GM12865 (cell line): Measurements from ENCODE around the gene PDE4C.

ENCODE experiments used
- DNase-seq: peaks from one replicate; pipeline ENCODE4 v3.0.0; 2010; ENCODE audit warnings: low read depth
- H3K4me3 ChIP-seq: 2 replicates; pipeline ENCODE4 v1.5.1; 2011; ENCODE audit warnings: mild to moderate bottlenecking, low read depth, low read length, control low read depth
- CTCF ChIP-seq: IDR thresholded peaks from 2 replicates; pipeline ENCODE4 v1.5.1; 2011; ENCODE audit warnings: low read length, control low read depth, low read depth, inconsistent platforms; ENCODE audit not compliant: insufficient read depth; ENCODE audit errors: missing control alignments

The PDE4C gene

GRCh38 chr19:18185538-18185937, 40.7 kb downstream of the PDE4C start:
- no peak for TF ChIP-seq CTCF
- no peak for DNase-seq
- no peak overlapping the region for H3K4me3 ChIP-seq

- H3K4me3 ChIP-seq = no peak overlapping the region
- no peak for TF ChIP-seq CTCF
These were observed 42.7 kb downstream of the PDE4C start for GRCh38 chr19:18183529-18183928.

GRCh38 chr19:18179957-18180356, 46.3 kb downstream of the PDE4C start:
- no peak overlapping the region for H3K4me3 ChIP-seq
- DNase-seq = no peak
- no peak for TF ChIP-seq CTCF

More at GRCh38 chr19:18183529-18183928, 42.7 kb downstream of the PDE4C start:
- no peak for DNase-seq

GRCh38 chr19:18176367-18177310, 49.6 kb downstream of the PDE4C start:
- no peak for TF ChIP-seq CTCF
- DNase-seq = no peak
- H3K4me3 ChIP-seq = 0 out of 2 replicates have a peak overlapping the region, but pooled peaks have one; percentile 16

GRCh38 chr19:18174983-18175382, 51.3 kb downstream of the PDE4C start:
- DNase-seq = no peak
- peak overlapping the region; percentile 91 for H3K4me3 ChIP-seq
- no peak for TF ChIP-seq CTCF
